ENCODE data around the gene ENDOV. TPM values are rescaled to one million over a fixed set of nuclear protein-coding genes. Genes with fewer than 3 reads are reported as not detected.

The ENDOV gene
- total RNA-seq, 1 experiment from 2014 or later: 45.6 TPM

DNA sequence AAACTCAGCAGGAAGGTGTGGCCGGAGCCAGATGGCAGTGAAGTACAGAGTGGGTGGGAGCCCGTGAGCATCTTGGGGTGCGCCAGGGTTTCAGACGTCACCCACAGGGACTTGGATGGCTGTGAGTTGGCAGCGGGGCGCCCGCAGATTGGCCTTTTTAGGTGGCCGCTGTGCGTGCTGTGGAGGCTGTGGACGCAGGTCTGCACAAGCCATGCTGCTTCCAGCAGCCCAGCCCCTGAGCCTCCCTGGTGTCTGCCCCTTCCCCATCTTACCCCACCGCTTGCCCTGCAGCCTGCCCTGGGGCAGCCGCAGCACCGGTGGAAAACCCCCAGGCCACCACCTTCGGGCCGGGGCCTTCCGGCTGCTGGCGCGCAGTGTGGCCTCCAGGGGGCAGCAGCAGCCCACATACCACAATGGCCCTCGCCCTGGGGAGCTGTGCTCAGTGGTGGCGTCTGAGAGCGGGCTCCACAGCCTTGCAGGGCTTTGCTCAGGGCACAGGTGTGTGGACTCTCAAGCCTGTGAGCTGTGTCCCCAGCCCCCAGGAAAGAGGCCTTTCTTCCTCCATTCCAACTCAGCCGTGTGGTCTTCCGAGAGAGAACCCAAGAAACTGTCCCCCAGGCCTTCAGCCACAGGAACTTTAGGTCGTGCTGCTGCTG, 11.8 kb downstream of the ENDOV start:
- Histone ChIP-seq H3K4me2 (ENCODE audit: low read length) (no peak overlapping the region), H4K20me1 (ENCODE audit: insufficient read depth) (no peaks in the 10 kb centered on the region), H3K9me2 (ENCODE audit: insufficient read depth) (no peaks in the 10 kb centered on the region), H3K9ac (ENCODE audit: low read length) (no peak overlapping the region), H3K4me1 (ENCODE audit: control insufficient read depth in 1 of 2, insufficient read depth in 2 of 2, low read length in 2 of 2) (no peaks in the 10 kb centered on the region), H3K27me3 (ENCODE audit: insufficient read depth, low read length) (no peaks in the 10 kb centered on the region), H3K36me3 (ENCODE audit: control insufficient read depth in 1 of 2, insufficient read depth in 2 of 2, low read length in 2 of 2) (no peaks in the 10 kb centered on the region), H3K79me2 (ENCODE audit: insufficient read depth, low read length) (no peaks in the 10 kb centered on the region), H3K9me3 (ENCODE audit: control insufficient read depth in 1 of 2, insufficient read depth in 1 of 2, low read depth in 1 of 2, low read length in 2 of 2) (no peaks in the 10 kb centered on the region), H3K4me3 (replicated peaks in 1 of 2; ENCODE audit: low read depth in 1 of 2, low read length in 2 of 2) (no peak overlapping the region), H2AFZ (ENCODE audit: low read depth, low read length, poor library complexity, severe bottlenecking) (no peak overlapping the region), H3K27ac (ENCODE audit: low read depth, low read length) (no peak overlapping the region)
- ChIA-PET POLR2A (interaction anchor here (0.6 kb wide), 1 partner anchor 555 kb away, joined by 3 read pairs; no protein-coding TSS in a partner anchor), RAD21 (ENCODE audit: low non-redundant PET in 1 of 2, low total read pairs in 2 of 2, uncharacterized antibody in 2 of 2, unreplicated experiment in 2 of 2) (interaction anchor here (0.5 to 1.5 kb wide), 11 partner anchors 11 to 558 kb away, joined by 3 to 6 read pairs (median 3); no protein-coding TSS in a partner anchor), CTCF (interaction anchor here (0.6 to 2.5 kb wide), 22 partner anchors 9 to 681 kb away, joined by 3 to 35 read pairs (median 3); partner anchors contain the start of genes CHMP6 and ENDOV)
- intact Hi-C loops (cut with micrococcal nuclease): loop anchor here (1.0 kb wide), 5 partner anchors 149 to 555 kb away; no protein-coding TSS in a partner anchor
- DNase-seq (ENCODE audit: low read depth, low spot score) (peak; percentile 29), ATAC-seq (peak; percentile 96)
- no peak for TF ChIP-seq POLR2AphosphoS5 (IDR thresholded peaks at IDR 0.05; ENCODE audit: low read depth, low read length)
- TF ChIP-seq, protein P1, sequence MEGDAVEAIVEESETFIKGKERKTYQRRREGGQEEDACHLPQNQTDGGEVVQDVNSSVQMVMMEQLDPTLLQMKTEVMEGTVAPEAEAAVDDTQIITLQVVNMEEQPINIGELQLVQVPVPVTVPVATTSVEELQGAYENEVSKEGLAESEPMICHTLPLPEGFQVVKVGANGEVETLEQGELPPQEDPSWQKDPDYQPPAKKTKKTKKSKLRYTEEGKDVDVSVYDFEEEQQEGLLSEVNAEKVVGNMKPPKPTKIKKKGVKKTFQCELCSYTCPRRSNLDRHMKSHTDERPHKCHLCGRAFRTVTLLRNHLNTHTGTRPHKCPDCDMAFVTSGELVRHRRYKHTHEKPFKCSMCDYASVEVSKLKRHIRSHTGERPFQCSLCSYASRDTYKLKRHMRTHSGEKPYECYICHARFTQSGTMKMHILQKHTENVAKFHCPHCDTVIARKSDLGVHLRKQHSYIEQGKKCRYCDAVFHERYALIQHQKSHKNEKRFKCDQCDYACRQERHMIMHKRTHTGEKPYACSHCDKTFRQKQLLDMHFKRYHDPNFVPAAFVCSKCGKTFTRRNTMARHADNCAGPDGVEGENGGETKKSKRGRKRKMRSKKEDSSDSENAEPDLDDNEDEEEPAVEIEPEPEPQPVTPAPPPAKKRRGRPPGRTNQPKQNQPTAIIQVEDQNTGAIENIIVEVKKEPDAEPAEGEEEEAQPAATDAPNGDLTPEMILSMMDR (IDR thresholded peaks at IDR 0.05 in 2 of 3, conservative IDR thresholded peaks at IDR 0.05 in 1 of 3; ENCODE audit: borderline replicate concordance in 1 of 3, insufficient read depth in 1 of 3, low read depth in 2 of 3, low read length in 2 of 3): peak; percentile 98 to 99 (median 99)
- no peak for TF ChIP-seq YY1 (IDR thresholded peaks at IDR 0.05; ENCODE audit: extremely low read depth, insufficient replicate concordance, low read depth, low read length)
- TF ChIP-seq RAD21 (IDR thresholded peaks at IDR 0.05; ENCODE audit: low read depth): peak; percentile 99
- TF ChIP-seq FOSL1 (IDR thresholded peaks at IDR 0.05; ENCODE audit: low read depth): no peak
- TF ChIP-seq, protein P2, sequence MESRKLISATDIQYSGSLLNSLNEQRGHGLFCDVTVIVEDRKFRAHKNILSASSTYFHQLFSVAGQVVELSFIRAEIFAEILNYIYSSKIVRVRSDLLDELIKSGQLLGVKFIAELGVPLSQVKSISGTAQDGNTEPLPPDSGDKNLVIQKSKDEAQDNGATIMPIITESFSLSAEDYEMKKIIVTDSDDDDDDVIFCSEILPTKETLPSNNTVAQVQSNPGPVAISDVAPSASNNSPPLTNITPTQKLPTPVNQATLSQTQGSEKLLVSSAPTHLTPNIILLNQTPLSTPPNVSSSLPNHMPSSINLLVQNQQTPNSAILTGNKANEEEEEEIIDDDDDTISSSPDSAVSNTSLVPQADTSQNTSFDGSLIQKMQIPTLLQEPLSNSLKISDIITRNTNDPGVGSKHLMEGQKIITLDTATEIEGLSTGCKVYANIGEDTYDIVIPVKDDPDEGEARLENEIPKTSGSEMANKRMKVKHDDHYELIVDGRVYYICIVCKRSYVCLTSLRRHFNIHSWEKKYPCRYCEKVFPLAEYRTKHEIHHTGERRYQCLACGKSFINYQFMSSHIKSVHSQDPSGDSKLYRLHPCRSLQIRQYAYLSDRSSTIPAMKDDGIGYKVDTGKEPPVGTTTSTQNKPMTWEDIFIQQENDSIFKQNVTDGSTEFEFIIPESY (IDR thresholded peaks at IDR 0.05; ENCODE audit: extremely low read depth, insufficient replicate concordance, low read length): no peak
- no TSS peak for BruUV-seq (replicated peaks)

Measured in HCT116 (cell line).